ENCODE data around the gene ADAMTS17. TPM values are rescaled to one million over a fixed set of nuclear protein-coding genes. Genes with fewer than 3 reads are reported as not detected.

The ADAMTS17 gene
- total and polyA plus RNA-seq, 8 donors: 4.2 to 16.4 (median 10.8) TPM

DNA sequence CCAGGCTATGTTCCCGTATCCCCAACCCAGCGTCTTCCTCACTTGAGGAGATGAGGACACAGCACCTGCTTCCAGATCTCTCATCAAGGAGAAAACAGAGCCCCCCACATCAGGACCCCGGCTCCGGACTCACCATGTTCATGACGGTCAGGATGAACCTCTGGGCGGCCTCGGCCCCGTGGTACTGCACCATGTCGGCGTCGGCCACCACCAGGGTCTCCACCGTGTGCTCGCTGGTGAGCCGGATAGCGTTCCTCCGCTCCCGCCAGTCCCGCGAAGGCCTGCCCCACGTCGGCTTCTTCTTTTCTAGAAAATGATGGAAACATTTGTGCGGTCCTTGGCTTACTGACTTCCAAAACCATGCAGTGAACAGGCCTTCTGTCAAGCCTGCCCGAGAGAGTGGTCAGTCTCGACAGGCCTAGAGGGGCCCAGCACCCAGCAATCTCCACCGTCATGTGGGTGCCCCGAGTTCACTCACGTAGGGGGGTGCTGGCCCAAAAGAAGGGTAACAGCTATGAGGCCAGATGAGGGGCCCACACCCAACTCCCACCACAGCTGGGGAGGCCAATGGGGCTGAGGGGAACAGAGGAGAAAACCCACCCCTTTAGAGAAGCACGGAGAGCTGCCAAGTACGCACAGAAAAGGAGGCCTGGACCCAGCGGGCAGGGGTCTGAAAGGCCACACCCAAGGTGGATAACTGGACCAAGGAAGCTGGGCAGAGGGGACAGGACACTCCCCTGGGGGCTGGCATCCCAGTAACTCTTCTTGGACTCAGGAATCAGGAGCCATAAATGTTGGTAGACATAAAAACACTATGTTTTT, 60.5 kb downstream of the ADAMTS17 start:
- H3K4me1 ChIP-seq: peaks cover 4 to 9% (median 7%) of the 10 kb centered on the region in 3 donors
- no peak overlapping the region for H3K27ac ChIP-seq
- intact Hi-C loops (cut with DNase I): no loop called here
- FAIRE-seq (no peak), DNase-seq (peak in 1 of 6 donors; percentile 44), ATAC-seq (no peak)
- no peaks in the 10 kb centered on the region for H3K27me3 ChIP-seq
- H3K36me3 ChIP-seq: no peaks in the 10 kb centered on the region
- H3K9me3 ChIP-seq: no peaks in the 10 kb centered on the region
- WGBS, 2 donors: 91 to 96% methylated on average over 30 of the region's 30 CpGs
- TF ChIP-seq, protein P1, sequence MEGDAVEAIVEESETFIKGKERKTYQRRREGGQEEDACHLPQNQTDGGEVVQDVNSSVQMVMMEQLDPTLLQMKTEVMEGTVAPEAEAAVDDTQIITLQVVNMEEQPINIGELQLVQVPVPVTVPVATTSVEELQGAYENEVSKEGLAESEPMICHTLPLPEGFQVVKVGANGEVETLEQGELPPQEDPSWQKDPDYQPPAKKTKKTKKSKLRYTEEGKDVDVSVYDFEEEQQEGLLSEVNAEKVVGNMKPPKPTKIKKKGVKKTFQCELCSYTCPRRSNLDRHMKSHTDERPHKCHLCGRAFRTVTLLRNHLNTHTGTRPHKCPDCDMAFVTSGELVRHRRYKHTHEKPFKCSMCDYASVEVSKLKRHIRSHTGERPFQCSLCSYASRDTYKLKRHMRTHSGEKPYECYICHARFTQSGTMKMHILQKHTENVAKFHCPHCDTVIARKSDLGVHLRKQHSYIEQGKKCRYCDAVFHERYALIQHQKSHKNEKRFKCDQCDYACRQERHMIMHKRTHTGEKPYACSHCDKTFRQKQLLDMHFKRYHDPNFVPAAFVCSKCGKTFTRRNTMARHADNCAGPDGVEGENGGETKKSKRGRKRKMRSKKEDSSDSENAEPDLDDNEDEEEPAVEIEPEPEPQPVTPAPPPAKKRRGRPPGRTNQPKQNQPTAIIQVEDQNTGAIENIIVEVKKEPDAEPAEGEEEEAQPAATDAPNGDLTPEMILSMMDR (IDR thresholded peaks at IDR 0.05): no peak
- H3K4me3 ChIP-seq: no peak overlapping the region

DNA sequence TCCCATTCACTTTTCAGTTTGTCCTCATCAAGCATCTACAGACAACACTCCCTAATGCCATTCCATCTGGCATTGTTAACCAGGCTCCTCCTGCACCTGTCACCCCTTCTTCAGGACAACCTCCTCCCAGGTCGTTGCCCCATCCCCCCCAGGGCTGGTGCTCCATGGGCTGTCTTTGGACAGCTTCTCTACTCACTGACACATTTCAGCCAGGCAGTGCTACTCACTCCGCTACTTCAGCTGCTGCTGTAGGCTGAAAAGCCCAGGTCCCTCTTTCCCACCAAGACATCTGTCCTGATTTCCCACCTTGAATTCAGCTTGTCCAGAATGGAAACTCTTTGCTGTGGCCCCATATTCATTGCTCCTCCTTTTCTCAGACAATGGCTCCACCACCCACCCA, 61.9 kb downstream of the ADAMTS17 start:
- no peaks in the 10 kb centered on the region for H3K36me3 ChIP-seq
- peaks cover 4 to 5% (median 4%) of the 10 kb centered on the region in 3 donors for H3K4me1 ChIP-seq
- WGBS, 2 donors: 69 to 73% methylated on average over 2 of the region's 2 CpGs
- no peak for FAIRE-seq
- no peak for ATAC-seq
- H3K27me3 ChIP-seq: no peaks in the 10 kb centered on the region
- no peak overlapping the region for H3K27ac ChIP-seq
- H3K9me3 ChIP-seq: no peaks in the 10 kb centered on the region
- DNase-seq: no peak
- TF ChIP-seq, protein P1 (IDR thresholded peaks at IDR 0.05): no peak
- H3K4me3 ChIP-seq: no peak overlapping the region
- intact Hi-C loops (cut with DNase I): no loop called here

DNA sequence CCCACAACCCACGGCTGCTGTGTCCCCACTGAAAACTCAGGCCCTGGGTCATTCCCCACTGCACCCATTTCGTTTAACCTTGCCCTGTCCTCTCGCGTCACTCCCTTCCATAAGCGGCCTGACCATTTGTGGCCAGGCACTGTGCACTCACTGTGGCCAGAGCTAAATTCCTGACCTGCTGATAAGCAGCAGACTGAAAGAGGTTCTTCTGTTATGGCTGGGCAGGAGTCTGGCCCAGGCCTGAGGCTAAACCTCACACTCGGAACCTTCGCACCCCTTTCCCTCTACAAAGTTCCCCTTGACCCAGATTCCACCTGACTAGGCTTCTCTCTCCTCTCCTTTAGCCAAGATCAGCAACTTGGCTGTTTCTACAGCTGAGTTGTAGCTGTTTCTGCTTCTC, 62.3 kb downstream of the ADAMTS17 start:
- H3K27ac ChIP-seq: no peak overlapping the region
- no peaks in the 10 kb centered on the region for H3K36me3 ChIP-seq
- no peaks in the 10 kb centered on the region for H3K27me3 ChIP-seq
- DNase-seq (no peak), ATAC-seq (no peak), FAIRE-seq (no peak)
- no peak overlapping the region for H3K4me3 ChIP-seq
- 94 to 98% methylated on average over 7 of the region's 7 CpGs for WGBS, 2 donors
- TF ChIP-seq, protein P1 (IDR thresholded peaks at IDR 0.05): no peak
- peaks cover 0 to 1% (median under 1%) of the 10 kb centered on the region in 3 donors for H3K4me1 ChIP-seq
- H3K9me3 ChIP-seq: no peaks in the 10 kb centered on the region
- intact Hi-C loops (cut with DNase I): no loop called here

DNA sequence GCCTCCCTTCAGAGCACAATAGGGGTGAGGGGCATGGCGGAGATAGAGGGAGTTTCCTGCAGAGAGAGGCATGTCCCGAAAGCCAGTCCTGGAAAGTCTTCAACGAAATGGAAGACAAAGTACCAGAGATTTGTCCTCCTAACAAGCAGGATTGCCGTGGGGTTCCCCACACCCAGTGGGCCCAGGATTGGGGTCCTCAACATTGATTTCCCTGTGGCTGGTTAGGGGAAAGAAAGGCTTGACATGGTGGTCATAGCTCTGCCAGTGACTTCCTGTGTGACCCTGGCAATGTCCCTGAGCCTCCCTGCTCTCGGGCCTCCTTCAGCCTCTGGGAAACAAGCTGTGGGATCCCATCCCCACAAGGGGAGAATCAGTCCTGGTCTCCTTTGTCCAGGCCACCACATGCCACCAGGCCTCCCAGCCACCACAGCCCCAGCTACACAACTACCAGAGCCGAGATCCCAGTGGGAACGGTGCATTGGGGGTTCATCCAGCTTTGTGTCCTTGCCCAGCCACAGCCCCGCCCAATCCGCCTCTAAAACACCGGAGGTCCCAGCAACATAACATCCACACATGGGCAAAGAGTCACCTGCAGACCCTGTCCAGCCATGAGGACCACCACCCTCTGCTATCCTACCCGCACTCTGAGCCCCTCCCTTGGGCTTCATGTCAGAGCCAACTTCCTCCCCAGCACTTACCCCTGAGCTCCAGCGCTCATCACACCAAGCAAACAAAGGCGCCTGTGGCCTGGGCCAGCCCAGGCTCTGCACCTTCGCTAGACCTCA, 63.0 kb downstream of the ADAMTS17 start:
- TF ChIP-seq, protein P1 (IDR thresholded peaks at IDR 0.05): no peak
- Histone ChIP-seq H3K4me3 (no peak overlapping the region), H3K36me3 (no peaks in the 10 kb centered on the region), H3K4me1 (no peaks in the 10 kb centered on the region), H3K27me3 (no peaks in the 10 kb centered on the region), H3K9me3 (no peaks in the 10 kb centered on the region), H3K27ac (no peak overlapping the region)
- FAIRE-seq (no peak), DNase-seq (no peak), ATAC-seq (no peak)
- 92 to 94% methylated on average over 14 of the region's 14 CpGs for WGBS, 2 donors
- intact Hi-C loops (cut with DNase I): no loop called here
